ENCODE results near the gene PIK3R4. TPM values are rescaled to one million over a fixed set of nuclear protein-coding genes. Genes with fewer than 3 reads are reported as not detected.
A peak's percentile ranks its signal among the peaks of the same experiment; 100 is the strongest.

PIK3R4 gene
- total RNA-seq, 3 donors from 2014 or later = 36.8 to 55.2 (median 38.7) TPM

DNA sequence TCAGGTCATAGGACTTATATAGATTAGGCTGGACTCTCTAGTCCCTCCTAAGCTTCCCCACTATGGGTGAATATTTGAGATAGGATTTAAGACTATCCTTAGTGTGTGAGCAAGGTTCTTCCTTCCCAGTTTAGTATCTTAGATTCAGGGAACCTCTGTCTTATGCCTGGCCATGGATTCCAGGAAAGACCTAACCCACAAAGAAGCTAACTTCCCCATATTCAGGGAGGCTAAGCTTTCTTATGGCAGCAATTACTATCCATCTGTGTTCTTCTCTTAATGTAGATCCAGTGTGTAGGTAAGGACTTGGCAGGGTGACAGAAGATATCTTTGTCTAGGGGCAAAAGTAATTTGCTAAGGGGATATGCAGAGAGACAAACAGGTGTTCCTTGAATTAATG is 25.5 kb upstream of the PIK3R4 start:
- no peak overlapping the region for H3K4me3 ChIP-seq
- H3K27ac ChIP-seq = no peak overlapping the region
- intact Hi-C loops (cut with DNase I; ENCODE audit: low total_unique reads) = no loop called here
- no peaks in the 10 kb centered on the region for H3K9me3 ChIP-seq
- no peaks in the 10 kb centered on the region for H3K27me3 ChIP-seq
- TF ChIP-seq POLR2AphosphoS5 (IDR thresholded peaks at IDR 0.05) (no peak), POLR2A (IDR thresholded peaks at IDR 0.05) (no peak)
- TF ChIP-seq, protein P1, sequence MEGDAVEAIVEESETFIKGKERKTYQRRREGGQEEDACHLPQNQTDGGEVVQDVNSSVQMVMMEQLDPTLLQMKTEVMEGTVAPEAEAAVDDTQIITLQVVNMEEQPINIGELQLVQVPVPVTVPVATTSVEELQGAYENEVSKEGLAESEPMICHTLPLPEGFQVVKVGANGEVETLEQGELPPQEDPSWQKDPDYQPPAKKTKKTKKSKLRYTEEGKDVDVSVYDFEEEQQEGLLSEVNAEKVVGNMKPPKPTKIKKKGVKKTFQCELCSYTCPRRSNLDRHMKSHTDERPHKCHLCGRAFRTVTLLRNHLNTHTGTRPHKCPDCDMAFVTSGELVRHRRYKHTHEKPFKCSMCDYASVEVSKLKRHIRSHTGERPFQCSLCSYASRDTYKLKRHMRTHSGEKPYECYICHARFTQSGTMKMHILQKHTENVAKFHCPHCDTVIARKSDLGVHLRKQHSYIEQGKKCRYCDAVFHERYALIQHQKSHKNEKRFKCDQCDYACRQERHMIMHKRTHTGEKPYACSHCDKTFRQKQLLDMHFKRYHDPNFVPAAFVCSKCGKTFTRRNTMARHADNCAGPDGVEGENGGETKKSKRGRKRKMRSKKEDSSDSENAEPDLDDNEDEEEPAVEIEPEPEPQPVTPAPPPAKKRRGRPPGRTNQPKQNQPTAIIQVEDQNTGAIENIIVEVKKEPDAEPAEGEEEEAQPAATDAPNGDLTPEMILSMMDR (IDR thresholded peaks at IDR 0.05) = no peak
- H3K36me3 ChIP-seq = no peaks in the 10 kb centered on the region
- no peaks in the 10 kb centered on the region for H3K4me1 ChIP-seq
- no peak for DNase-seq (ENCODE audit: low spot score in 2 of 2)

DNA sequence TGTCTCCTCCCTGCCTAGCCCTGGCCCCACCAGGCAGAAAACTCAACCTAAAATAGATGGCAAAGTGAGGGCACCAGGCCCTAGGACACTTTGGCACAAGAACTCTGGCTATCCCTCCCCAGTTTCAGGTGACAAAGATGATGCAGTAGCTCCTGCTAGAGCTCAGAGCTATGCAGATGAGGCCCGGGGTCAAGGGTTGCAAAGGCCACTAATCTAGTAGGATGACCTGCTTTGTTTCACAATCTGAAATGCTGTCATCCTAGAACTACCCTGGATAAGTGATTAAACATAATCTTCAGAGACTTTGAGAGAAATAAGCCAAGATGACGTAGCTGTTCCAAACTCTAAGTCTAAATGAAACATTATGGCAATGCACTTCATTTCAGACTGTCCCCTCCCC is 24.0 kb upstream of the PIK3R4 start:
- no peaks in the 10 kb centered on the region for H3K4me1 ChIP-seq
- TF ChIP-seq, protein P1 (IDR thresholded peaks at IDR 0.05) = no peak
- TF ChIP-seq POLR2AphosphoS5 (IDR thresholded peaks at IDR 0.05) = no peak
- no peak for TF ChIP-seq POLR2A (IDR thresholded peaks at IDR 0.05)
- H3K27ac ChIP-seq = no peak overlapping the region
- no peaks in the 10 kb centered on the region for H3K36me3 ChIP-seq
- no peak for DNase-seq (ENCODE audit: low spot score in 2 of 2)
- no peaks in the 10 kb centered on the region for H3K27me3 ChIP-seq
- no peak overlapping the region for H3K4me3 ChIP-seq
- intact Hi-C loops (cut with DNase I; ENCODE audit: low total_unique reads) = no loop called here
- no peaks in the 10 kb centered on the region for H3K9me3 ChIP-seq

DNA sequence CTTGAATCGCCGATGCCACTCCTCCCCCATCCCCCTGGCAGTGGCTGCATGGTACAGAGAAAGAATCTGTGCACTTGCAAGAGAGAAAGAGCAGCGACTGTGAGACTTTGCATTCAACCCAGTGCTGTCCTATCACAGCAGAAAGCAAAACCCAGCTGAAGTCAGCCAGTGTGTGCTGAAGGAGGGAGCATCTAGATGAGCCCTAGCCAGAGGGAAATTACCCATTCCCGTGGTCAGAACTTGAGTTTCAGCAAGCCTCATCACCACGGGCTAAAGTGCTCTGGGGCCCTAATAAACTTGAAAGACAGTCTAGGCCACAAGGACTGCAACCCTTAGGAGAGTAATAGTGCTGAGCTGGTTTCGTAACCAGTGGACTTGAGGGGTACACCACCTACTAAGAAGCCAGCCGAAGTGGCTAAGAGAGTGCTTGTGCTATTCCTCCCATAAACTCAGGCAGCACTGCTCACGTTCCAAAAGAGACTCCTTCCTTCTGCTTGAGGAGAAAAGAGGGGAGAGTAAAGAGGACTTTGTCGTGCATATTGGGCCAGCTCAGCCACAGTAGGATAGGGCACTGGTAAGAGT is 15.2 kb upstream of the PIK3R4 start:
- Histone ChIP-seq H3K36me3 (no peaks in the 10 kb centered on the region), H3K27me3 (no peaks in the 10 kb centered on the region), H3K9me3 (no peaks in the 10 kb centered on the region), H3K4me1 (no peaks in the 10 kb centered on the region), H3K27ac (no peak overlapping the region), H3K4me3 (no peak overlapping the region)
- no peak for DNase-seq (ENCODE audit: low spot score in 2 of 2)
- intact Hi-C loops (cut with DNase I; ENCODE audit: low total_unique reads) = loop anchor here (5.0 to 10.0 kb wide), 2 partner anchors 307 to 745 kb away; no protein-coding TSS in a partner anchor
- TF ChIP-seq, protein P1 (IDR thresholded peaks at IDR 0.05) = no peak
- TF ChIP-seq POLR2AphosphoS5 (IDR thresholded peaks at IDR 0.05) (no peak), POLR2A (IDR thresholded peaks at IDR 0.05) (no peak)

DNA sequence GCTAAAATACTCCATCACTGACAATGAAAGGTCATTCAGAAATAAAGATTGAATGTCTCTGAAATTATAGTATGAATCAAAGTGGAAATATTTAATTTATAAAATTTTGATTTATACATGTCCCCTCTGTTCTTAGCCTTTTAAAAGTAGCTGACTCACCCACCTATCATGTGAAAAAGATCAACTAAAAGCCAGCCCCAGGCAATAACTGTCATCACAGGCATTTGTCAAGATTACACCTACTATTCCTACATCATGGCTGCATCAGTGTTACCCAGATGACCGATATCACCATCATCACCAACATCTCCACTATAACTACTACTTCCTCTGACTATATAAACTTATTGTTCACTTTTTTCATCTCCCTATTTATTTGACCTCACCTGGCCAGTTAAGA is 14.3 kb upstream of the PIK3R4 start:
- no peak for DNase-seq (ENCODE audit: low spot score in 2 of 2)
- no peaks in the 10 kb centered on the region for H3K4me1 ChIP-seq
- no peaks in the 10 kb centered on the region for H3K9me3 ChIP-seq
- no peak overlapping the region for H3K4me3 ChIP-seq
- H3K27me3 ChIP-seq = no peaks in the 10 kb centered on the region
- no peak overlapping the region for H3K27ac ChIP-seq
- intact Hi-C loops (cut with DNase I; ENCODE audit: low total_unique reads) = loop anchor here (5.0 to 10.0 kb wide), 2 partner anchors 306 to 746 kb away; no protein-coding TSS in a partner anchor
- no peaks in the 10 kb centered on the region for H3K36me3 ChIP-seq
- TF ChIP-seq POLR2AphosphoS5 (IDR thresholded peaks at IDR 0.05) = no peak
- no peak for TF ChIP-seq POLR2A (IDR thresholded peaks at IDR 0.05)
- TF ChIP-seq, protein P1 (IDR thresholded peaks at IDR 0.05) = no peak

DNA sequence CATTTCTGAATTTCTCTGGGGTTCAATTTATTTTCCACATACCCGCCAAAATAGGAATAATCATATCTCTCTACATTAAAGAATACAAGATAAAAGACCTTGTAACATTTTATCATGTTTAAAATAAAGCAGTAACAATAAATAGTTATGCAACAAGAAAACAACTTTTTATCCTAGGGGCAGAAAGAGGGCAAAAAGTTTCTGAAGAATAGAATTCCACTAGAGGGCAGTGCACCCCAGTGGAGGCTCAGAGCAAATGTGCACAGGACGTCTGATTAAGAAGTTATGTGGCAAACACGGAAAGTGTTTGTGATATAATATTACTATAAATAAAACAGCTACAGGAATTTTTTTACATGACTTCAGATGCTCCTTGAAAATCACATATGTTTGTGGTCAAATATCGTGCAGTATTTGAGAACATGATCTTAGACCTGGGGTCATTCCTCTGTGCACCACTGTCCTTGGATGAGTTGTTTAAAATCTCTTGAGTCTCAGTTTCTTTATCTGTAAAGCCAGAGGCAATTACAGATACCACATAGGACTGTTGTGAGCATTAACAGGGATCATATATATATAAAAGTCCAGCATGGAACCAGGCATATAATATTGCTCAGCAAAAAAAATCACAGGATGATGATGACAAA is 13.2 kb upstream of the PIK3R4 start:
- H3K27ac ChIP-seq = no peak overlapping the region
- TF ChIP-seq, protein P1 (IDR thresholded peaks at IDR 0.05) = peak; percentile 34 to 69 (median 65)
- TF ChIP-seq POLR2A (IDR thresholded peaks at IDR 0.05) = no peak

More for the DNA sequence above, 13.2 kb upstream of the PIK3R4 start:
- Histone ChIP-seq H3K9me3 (no peaks in the 10 kb centered on the region), H3K4me3 (no peak overlapping the region), H3K27me3 (no peaks in the 10 kb centered on the region), H3K4me1 (no peaks in the 10 kb centered on the region), H3K36me3 (no peaks in the 10 kb centered on the region)
- intact Hi-C loops (cut with DNase I; ENCODE audit: low total_unique reads) = loop anchor here (5.0 to 10.0 kb wide), 3 partner anchors 135 to 747 kb away; partner anchors contain the start of gene ATP2C1
- peak in 1 of 2 donors; percentile 60 for DNase-seq (ENCODE audit: low spot score in 2 of 2)

Measured in breast epithelium (tissue), 4 donors.